Embryonic facial prominence (tissue), 1 donor: ENCODE data around the gene SLITRK3.
"Not testable (repeated sequence)": the region's sequence is repeated elsewhere in the genome, so short reads cannot be mapped to it uniquely, and the experiment has no call there.

Source experiments
- DNase-seq: peaks from one replicate; pipeline ENCODE4 v3.0.0-alpha.2; 2016; ENCODE audit errors: extremely low spot score

Gene SLITRK3

DNA sequence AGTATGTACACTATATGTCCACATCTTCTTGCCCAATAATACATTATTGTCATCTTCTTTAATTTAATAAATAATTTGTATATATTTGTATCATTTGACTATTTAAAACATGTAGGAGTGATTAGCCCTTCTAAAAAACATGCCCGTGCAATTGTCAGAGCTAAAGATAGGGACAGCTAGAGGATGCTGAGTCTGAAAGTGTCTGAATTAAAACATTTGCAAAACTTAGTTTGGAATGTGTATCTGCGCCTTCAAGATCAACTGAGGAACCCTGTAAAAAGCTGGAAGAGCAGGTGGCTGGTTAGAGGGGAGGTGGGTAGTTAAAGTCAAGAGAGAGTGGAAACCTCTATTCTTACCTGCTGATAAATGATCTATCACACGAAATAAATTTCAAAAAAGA, 4.7 kb downstream of the SLITRK3 start:
- no peak for DNase-seq

DNA sequence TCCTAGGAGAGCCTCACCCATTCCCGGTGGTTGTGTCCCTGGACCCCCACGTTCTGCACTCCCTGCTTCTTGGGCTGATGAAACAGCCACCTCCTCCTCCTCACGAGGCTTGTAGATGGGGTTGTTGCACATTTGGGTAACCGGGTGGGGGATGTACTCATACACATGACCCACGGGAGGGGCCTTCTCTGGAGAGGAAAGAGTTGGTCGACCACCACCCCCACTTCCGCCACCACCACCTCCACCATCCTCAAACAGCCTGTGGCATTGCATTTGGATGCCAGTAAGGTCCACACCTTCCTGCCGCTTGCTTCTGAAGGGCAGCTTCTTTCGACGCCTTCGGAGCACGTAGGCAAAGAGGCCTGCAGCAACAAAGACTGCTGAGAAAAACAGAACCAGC, 7.7 kb downstream of the SLITRK3 start:
- DNase-seq = no peak

DNA sequence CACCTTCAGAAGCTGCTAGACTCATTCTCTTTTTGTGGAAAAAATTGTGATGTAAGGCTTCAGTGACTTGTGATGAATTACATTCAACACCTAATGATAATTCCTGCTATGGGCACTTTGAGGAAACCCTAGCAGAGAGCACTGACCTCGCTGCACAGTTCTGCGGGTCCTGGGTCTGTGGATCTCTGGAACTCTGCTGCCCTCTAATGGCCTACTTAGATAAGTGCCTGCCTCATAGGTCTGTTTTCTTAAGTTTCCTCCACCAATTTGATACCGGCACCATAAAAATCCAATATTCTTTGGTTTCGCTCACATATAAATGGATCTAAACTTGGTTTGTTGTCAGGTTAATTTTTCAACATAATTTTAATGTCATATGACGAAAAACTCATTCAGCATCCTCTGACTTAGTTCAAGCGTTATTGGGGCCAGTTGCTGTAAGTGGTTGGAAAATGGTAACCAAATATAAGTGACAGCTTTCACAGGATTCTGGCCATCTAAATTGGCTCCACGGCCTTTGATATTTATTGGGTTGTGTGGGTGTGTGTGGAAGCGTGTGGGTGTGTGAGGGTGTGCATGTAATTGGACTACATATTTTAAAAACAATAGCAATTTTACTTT, 10.4 kb downstream of the SLITRK3 start:
- no peak for DNase-seq

DNA sequence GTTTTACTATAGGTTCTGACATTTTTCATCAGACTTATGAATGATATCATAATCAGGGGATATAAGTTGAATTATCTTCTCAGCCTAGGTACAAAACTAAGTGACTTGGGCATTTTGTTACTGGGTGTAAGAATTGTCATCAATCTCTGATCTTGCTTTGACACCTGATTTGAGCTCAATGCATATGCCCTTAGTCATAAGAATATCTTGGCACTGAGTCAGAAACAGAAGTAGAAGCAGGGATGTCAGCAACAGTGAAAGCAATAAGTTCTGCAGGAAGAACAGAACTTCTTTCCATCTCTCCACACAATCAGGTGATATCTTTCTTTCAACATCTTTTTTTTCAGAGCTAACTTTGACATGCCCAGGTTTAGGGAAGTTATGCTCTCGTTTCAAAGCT, 14.6 kb downstream of the SLITRK3 start:
- DNase-seq = no peak

DNA sequence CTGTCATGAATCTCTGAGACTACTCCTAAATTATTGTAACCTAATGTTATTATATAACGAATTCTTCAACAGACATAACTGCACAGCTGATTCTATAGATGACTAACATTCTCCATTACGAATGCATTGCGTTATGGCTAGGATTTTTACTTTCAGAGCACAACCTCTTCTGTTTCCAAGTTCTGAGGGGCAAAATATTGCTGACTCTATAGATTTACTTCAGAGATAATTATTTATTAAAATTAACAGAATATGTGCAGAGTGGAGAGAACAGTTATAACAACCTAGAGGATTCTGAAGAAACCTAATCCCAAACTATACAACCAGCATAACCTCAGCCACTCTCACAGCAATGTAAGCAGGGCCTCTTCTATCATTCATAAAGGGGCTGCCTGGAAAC, 25.9 kb downstream of the SLITRK3 start:
- no peak for DNase-seq

DNA sequence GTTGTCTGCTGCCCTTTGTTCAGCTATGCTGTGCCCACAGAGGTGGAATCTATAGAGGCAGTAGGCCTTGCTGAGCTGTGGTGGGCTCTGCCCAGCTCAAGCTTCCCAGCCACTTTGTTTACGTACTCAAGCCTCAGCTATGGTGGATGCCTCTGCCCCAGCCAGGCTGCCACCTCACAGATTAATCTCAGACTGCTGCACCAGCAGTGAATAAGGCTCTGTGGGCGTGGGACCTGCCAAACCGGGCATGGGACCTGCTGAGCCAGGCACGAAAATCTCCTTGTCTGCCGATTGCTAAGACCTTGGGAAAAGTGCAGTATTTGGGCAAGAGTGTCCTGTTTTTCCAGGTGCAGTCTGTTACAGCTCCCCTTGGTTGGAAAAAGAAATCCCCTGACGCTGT, 26.8 kb downstream of the SLITRK3 start:
- no peak for DNase-seq

DNA sequence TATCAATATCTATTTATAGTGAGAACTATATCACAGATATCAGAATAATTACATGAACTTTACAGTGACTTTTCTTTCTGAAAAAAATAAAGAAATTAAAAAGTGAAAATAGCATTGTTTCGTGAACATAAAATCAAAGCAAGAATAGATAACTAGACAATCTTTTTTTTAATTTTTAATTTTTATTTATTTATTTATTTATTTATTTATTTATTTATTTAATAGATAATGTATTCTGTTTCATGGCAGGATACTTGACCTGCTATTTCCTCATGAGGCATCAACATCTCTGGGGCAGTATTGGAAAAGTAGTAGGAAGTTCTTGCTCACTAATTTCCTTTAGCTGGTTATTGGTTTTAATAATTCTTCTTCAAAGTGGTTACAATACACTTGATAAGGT, 33.3 kb downstream of the SLITRK3 start:
- no peak for DNase-seq

DNA sequence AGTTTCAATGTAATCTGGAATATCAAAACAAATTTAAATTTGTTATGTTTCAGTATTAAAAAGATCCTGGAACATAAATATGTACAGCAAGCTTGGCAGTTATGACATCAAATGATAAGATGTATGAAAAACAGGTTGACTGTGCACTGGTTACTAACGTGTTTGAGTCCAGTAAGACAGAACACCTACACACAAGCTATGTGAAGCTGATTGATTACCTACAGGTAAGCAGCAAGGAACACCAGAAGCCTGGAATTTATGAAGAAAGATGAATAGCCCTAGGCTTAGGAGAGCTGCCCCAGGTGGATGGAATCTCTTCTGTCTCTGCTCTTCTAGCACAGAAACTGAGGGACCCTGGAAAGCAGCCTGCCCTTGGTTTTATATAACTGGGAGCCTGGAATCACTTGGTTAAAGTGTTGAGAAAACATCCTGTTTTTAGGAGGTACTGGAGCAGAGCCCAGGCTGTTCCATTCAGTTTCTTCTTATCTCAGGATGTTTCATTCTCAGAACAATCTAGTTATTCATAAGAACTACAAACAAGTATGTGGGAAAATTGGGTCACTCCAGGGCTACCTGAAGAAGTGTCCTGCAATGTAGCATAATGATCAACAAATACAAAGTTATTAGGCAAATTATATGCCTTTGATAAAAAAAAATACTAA, 36.3 kb downstream of the SLITRK3 start:
- no peak for DNase-seq

DNA sequence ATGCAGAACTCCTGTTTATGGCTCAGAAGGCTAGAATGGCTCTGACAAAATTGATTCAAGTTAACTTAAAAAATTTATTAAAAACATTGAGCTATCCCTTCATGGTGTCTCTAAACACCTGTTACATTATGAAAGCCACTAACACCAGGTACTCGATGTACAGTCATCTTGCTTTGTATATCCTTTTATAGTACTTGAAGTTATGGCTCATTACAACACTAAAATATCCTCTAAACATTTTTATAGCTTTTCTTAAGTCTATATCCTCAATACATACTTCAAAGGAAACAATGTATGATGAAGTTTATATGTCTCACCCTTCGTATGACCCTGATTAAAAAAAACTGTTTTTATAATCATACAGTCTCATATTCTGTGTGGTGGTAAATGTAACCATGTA, 38.2 kb downstream of the SLITRK3 start:
- DNase-seq = no peak

DNA sequence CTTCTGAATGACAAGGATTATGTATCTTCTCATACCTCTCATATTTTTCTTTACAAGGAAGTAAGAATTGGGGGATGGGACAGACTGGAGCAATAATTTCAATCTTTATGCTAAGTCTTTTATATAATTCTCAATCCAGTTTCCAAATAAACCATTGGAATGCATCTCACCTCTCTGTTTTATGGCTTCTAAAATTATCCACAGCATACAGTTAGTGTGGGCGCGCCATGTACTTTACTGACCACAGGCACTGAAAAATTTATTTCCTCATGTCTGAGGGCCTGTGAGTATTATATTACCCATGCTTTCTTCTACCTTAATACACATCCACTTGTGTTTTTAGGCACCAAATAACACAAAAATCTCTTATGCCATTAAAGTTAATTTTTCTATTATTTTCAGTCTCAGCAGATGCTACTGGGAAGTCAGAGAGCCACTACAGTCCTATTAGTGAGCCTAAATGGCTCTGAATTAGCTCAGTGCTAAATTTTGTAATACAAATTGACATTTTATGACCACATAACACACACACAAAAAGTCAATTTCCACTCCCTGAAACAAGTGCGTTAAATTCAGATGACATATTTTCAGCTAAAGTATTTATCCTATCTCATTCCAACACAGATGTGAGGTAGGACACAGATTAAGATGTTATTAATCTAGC, 39.3 kb downstream of the SLITRK3 start:
- no peak for DNase-seq

DNA sequence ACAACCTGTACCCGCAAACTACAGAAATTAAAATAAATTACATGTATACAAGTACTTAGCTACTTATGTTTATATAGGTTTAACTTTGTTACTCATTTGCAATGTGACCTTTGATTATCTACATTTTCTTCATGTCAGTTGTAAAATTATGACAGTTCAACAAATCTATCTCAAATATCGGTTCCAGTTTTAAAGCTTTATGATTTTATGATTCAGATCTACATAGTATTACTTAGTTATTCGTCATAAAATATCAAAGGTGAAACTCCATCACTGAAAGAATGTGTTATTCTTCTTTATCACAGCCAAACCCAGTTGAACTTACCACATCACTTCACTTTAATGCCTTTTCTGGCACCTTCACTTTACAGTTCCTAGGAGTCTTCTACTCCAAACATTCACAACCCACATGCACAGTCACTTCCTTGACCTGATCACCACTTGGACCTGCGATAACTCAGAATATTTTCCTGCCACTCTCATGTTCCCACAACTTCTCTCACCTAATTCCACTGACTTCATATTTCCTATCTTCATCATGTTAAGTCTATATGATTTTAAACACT, 47.2 kb downstream of the SLITRK3 start:
- no peak for DNase-seq

DNA sequence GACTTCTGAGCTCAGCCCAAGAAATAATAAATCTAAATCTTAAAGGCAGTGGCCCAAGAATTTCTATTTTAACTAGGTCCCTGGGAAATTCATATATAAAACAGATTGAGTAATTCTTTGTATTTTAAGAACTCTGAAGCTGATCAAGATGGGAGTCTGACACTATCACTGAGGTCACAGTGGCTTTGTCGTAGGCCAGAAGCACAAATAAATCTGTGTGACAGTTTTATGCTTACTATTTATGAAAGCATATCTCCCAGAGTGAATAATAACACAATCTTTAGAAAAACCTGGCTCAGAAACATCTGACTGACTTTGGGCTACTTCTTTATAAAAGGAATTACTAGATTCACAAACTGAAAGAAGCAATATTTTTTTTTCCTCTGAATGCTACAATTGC, 51.9 kb downstream of the SLITRK3 start:
- DNase-seq = no peak

DNA sequence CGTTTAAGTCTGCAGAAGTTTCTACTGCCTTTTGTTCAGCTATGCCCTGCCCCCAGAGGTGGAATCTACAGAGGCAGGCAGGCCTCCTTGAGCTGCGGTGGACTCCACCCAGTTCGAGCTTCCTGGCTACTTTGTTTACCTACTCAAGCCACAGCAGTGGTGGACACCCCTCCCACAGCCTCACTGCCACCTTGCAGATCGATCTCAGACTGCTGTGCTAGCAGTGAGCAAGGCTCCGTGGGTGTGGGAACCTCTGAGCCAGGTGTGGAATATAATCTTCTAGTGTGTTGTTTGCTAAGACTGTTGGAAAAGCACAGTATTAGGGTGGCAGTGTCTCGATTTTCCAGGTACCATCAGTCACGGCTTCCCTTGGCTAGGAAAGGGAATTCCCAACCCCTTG, 56.3 kb downstream of the SLITRK3 start:
- DNase-seq = not testable (repeated sequence)
